ENCODE measurements around the gene TMC3.
"Not testable (repeated sequence)": the region's sequence is repeated elsewhere in the genome, so short reads cannot be mapped to it uniquely, and the experiment has no call there.

Gene TMC3

DNA sequence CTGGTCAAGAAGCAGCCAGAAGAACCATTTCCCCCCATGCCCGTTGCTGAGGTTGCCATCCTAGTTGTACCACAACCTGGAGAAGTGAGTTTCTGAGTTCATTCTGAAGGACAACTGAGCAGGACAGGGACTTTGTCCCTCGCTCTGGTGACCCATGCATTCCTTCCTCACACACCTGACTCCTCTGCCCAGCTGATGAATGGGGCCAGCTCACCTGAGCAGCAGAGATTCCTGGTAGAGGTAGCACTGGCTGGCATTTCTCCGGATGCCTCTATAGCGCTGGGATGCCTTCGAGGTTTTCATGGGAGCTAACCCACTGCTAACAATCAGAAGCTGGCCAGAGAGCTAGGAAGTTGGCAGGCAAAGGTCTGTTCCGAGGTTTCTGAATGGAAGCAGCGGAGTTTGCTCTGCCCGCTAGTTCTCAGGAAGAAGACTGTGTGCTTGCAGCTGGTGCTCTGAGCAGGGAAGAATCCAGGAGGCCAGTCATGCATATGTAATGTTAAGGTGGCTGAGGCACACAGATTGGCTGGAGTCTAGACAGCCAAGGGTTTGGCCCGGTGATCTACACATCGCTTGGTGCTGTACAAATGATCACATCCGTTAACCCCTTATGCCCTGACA is at the start of gene TMC3:
Gene TMC3 (minus strand): TSS at position 439 of the 621 bp plus-strand sequence. CDS start 136 bp downstream, at position 303.
- Histone ChIP-seq H3K4me1 (ENCODE audit: control insufficient read depth, insufficient read depth, low read length) (no peaks in the 10 kb centered on the region), H3K9ac (ENCODE audit: low read length in 2 of 2) (no peak within 1 kb of the TSS), H3K27me3 (ENCODE audit: control insufficient read depth in 1 of 2, insufficient read depth in 2 of 2, low read length in 2 of 2) (no peaks in the 10 kb centered on the region), H3K36me3 (ENCODE audit: control insufficient read depth in 2 of 2, insufficient read depth in 2 of 2, low read length in 2 of 2) (no peaks in the 10 kb centered on the region), H3K27ac (ENCODE audit: low read length) (no peak within 1 kb of the TSS), H3K9me3 (ENCODE audit: control insufficient read depth in 2 of 2, low read length in 2 of 2) (no peaks in the 10 kb centered on the region), H3K4me3 (ENCODE audit: low read length in 2 of 2) (no peak within 1 kb of the TSS)

DNA sequence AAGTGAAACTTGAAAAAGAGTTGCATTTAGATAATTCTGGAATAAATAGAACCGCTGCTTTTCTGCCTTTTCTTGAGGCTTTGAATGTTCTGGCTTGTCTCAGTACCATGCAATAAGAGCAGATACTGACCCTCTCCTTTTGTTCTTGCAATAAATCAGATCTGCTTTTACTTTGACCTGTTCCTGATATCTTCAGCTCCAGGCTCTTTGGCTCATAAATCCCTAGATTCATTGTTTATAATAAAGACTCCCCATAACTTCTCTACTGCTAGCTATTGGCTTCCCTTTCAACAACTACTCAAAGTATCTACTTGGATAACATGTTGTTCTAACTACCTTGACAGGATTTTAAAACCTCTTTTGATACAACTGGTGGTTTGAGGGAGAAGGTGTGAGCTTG is 47.4 kb upstream of the TMC3 start:
- no peaks in the 10 kb centered on the region for H3K36me3 ChIP-seq (ENCODE audit: control insufficient read depth in 2 of 2, insufficient read depth in 2 of 2, low read length in 2 of 2)
- H3K4me1 ChIP-seq (ENCODE audit: control insufficient read depth, insufficient read depth, low read length) = no peaks in the 10 kb centered on the region

DNA sequence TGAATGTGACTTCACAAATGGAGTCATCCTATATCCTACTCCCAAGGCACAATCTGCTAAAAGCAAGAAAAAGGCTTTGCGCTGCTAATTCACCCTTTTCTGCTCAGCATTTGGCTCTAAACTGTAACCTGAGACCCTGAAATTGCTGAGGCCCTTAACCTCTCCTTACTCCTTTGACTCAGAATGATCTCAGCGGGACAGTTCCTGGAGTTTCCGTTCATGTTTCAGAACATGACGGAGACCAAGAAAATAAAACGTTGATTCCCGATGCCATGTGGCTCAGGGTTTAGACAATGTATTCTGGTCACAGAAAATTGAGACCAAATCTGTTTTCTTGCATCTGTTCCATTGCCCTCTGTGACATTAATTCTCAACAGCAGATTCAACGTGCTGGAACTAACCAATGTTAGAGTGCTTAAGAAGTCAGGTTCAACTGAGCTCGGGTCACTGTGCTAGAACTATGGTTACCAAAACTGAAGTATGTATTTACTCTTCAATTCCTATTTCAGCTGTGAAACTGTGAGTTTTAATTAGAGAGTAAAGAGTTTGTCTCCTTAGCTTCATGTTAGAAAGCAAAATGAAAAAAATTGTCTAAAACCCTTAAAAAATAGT is 45.4 kb upstream of the TMC3 start:
- Histone ChIP-seq H3K36me3 (ENCODE audit: control insufficient read depth in 2 of 2, insufficient read depth in 2 of 2, low read length in 2 of 2) (no peaks in the 10 kb centered on the region), H3K4me1 (ENCODE audit: control insufficient read depth, insufficient read depth, low read length) (no peaks in the 10 kb centered on the region), H3K9me3 (ENCODE audit: control insufficient read depth in 2 of 2, low read length in 2 of 2) (no peaks in the 10 kb centered on the region), H3K27me3 (ENCODE audit: control insufficient read depth in 1 of 2, insufficient read depth in 2 of 2, low read length in 2 of 2) (no peaks in the 10 kb centered on the region), H3K4me3 (ENCODE audit: low read length in 2 of 2) (no peak overlapping the region), H3K9ac (ENCODE audit: low read length in 2 of 2) (no peak overlapping the region), H3K27ac (ENCODE audit: low read length) (no peak overlapping the region)

More for the DNA sequence above, 47.4 kb upstream of the TMC3 start:
- Histone ChIP-seq H3K27ac (ENCODE audit: low read length) (no peak overlapping the region), H3K9me3 (ENCODE audit: control insufficient read depth in 2 of 2, low read length in 2 of 2) (no peaks in the 10 kb centered on the region), H3K4me3 (ENCODE audit: low read length in 2 of 2) (no peak overlapping the region), H3K9ac (ENCODE audit: low read length in 2 of 2) (no peak overlapping the region), H3K27me3 (ENCODE audit: control insufficient read depth in 1 of 2, insufficient read depth in 2 of 2, low read length in 2 of 2) (no peaks in the 10 kb centered on the region)

DNA sequence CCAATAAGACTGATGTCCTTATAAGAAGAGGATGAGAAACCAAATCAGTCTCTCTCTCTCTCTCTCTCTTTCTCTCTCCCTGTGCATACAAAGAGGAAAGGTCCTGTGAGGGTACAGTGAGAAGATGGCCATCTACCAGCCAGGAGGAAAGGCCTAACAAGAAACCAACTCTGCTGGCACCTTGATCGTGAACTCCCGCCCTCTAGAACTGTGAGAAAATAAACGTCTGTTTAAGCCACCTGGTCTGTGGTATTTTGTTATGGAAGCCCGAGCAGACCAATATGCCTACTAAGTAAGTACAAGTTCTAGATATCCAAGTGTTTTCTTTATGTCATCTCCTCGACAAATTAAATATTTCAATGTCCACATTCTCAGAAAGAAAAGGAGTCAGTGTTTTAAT is 44.9 kb upstream of the TMC3 start:
- Histone ChIP-seq H3K4me3 (ENCODE audit: low read length in 2 of 2) (no peak overlapping the region), H3K36me3 (ENCODE audit: control insufficient read depth in 2 of 2, insufficient read depth in 2 of 2, low read length in 2 of 2) (no peaks in the 10 kb centered on the region), H3K27ac (ENCODE audit: low read length) (no peak overlapping the region), H3K4me1 (ENCODE audit: control insufficient read depth, insufficient read depth, low read length) (no peaks in the 10 kb centered on the region), H3K27me3 (ENCODE audit: control insufficient read depth in 1 of 2, insufficient read depth in 2 of 2, low read length in 2 of 2) (no peaks in the 10 kb centered on the region), H3K9me3 (ENCODE audit: control insufficient read depth in 2 of 2, low read length in 2 of 2) (no peaks in the 10 kb centered on the region), H3K9ac (ENCODE audit: low read length in 2 of 2) (no peak overlapping the region)

DNA sequence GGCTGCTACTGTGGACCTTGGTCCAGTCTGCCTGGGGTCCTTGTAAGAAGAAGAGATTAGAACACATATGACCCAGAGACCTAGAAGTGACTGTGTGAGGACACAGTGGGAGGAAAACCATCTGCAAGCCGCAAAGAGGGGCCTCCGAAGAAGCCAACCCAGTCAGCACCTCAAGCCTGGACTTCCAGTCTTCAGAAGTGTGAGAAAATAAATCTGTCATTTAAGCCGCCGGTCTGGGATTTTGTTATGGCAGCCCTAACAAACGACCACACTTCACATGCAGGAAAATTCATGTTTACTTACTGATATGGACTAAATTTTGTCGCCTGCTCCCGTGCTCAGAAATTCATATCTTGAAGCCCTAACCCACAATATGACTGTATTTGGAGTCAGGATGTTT is 44.4 kb upstream of the TMC3 start:
- Histone ChIP-seq H3K27me3 (ENCODE audit: control insufficient read depth in 1 of 2, insufficient read depth in 2 of 2, low read length in 2 of 2) (no peaks in the 10 kb centered on the region), H3K36me3 (ENCODE audit: control insufficient read depth in 2 of 2, insufficient read depth in 2 of 2, low read length in 2 of 2) (no peaks in the 10 kb centered on the region), H3K4me1 (ENCODE audit: control insufficient read depth, insufficient read depth, low read length) (no peaks in the 10 kb centered on the region), H3K27ac (ENCODE audit: low read length) (no peak overlapping the region), H3K9me3 (ENCODE audit: control insufficient read depth in 2 of 2, low read length in 2 of 2) (no peaks in the 10 kb centered on the region), H3K9ac (ENCODE audit: low read length in 2 of 2) (no peak overlapping the region), H3K4me3 (ENCODE audit: low read length in 2 of 2) (no peak overlapping the region)

DNA sequence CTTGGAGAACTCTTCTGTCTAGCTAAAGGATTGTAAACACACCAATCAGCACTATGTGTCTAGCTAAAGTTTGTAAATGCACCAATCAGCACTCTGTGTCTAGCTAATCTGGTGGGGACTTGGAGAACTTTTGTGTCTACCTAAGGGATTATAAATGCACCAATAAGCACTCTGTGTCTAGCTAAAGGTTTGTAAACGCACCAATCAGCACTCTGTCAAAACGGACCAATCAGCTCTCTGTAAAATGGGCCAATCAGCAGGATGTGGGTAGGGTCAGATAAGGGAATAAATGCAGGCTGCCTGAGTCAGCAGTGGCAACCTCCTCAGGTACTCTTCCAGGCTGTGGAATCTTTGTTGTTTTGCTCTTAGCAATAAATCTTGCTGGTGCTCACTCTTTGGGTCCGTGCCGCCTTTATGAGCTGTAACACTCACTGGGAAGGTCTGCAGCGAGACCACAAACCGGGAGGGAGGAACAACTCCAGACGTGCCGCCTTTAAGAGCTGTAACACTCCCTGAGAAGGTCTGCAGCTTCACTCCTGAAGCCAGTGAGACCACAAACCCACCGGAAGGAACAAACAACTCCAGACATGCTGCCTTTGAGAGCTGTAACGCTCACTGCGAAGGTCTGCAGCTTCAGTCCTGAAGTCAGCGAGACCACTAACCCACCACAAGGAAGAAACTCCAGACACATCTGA is 40.4 kb upstream of the TMC3 start:
- not testable (repeated sequence) for H3K4me1 ChIP-seq (ENCODE audit: control insufficient read depth, insufficient read depth, low read length); H3K27ac ChIP-seq (ENCODE audit: low read length); H3K36me3 ChIP-seq (ENCODE audit: control insufficient read depth in 2 of 2, insufficient read depth in 2 of 2, low read length in 2 of 2); H3K4me3 ChIP-seq (ENCODE audit: low read length in 2 of 2); H3K9me3 ChIP-seq (ENCODE audit: control insufficient read depth in 2 of 2, low read length in 2 of 2); H3K9ac ChIP-seq (ENCODE audit: low read length in 2 of 2); H3K27me3 ChIP-seq (ENCODE audit: control insufficient read depth in 1 of 2, insufficient read depth in 2 of 2, low read length in 2 of 2)

DNA sequence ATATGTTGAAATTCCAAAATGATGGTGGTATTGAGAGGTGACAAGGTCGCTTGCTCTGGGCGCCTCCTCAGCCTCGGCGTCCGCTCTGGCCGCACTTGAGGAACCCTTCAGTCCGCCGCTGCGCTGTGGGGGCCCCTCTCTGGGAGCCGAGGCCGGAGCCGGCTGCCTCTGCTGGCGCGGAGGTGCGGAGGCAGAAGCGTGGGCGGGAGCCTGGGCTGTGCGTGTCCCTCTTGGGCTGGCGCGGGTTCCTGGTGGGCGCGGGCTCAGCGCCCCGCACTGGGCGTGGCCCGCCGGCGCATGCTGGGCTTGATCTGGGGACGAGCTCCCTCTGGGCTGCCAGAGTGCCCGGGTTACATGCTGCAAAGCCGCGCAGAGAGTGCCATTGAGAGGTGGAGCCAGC is 39.8 kb upstream of the TMC3 start:
- H3K9ac ChIP-seq (ENCODE audit: low read length in 2 of 2) = no peak overlapping the region
- H3K36me3 ChIP-seq (ENCODE audit: control insufficient read depth in 2 of 2, insufficient read depth in 2 of 2, low read length in 2 of 2) = no peaks in the 10 kb centered on the region
- H3K27ac ChIP-seq (ENCODE audit: low read length) = no peak overlapping the region
- H3K4me3 ChIP-seq (ENCODE audit: low read length in 2 of 2) = no peak overlapping the region
- H3K4me1 ChIP-seq (ENCODE audit: control insufficient read depth, insufficient read depth, low read length) = peaks cover 7% of the 10 kb centered on the region
- no peaks in the 10 kb centered on the region for H3K27me3 ChIP-seq (ENCODE audit: control insufficient read depth in 1 of 2, insufficient read depth in 2 of 2, low read length in 2 of 2)
- no peaks in the 10 kb centered on the region for H3K9me3 ChIP-seq (ENCODE audit: control insufficient read depth in 2 of 2, low read length in 2 of 2)

DNA sequence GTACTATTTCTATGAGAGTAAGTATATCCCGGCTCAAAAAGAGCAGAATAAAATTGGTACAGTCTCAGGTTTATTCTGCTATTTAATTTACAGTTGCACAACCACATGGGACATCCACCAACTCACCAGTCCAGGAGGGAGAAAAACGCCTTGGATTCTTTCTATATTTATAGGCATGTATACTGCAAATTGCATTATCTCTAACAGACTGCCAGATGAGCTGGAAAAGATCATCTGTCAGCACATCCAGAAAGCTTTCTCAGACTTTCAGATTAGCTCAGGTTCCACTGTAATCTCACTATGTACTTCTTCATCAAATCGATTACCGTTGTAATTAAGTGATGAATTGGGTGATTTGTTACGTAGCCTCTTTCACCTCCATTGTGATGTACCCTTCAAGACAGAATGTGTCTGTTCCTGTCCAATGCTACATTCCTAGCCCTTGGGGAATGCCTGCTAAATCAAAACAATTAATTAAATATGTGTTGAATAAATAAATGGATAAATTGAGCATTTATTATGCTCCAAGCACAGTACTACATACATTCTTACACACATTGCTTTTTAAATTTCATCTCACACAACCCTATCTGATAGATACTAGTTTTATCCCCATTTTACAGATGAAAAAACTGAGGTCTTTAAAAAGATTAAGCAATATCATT is 38.1 kb upstream of the TMC3 start:
- Histone ChIP-seq H3K4me3 (ENCODE audit: low read length in 2 of 2) (no peak overlapping the region), H3K27ac (ENCODE audit: low read length) (no peak overlapping the region), H3K4me1 (ENCODE audit: control insufficient read depth, insufficient read depth, low read length) (peaks cover 7% of the 10 kb centered on the region), H3K27me3 (ENCODE audit: control insufficient read depth in 1 of 2, insufficient read depth in 2 of 2, low read length in 2 of 2) (no peaks in the 10 kb centered on the region), H3K9me3 (ENCODE audit: control insufficient read depth in 2 of 2, low read length in 2 of 2) (no peaks in the 10 kb centered on the region), H3K36me3 (ENCODE audit: control insufficient read depth in 2 of 2, insufficient read depth in 2 of 2, low read length in 2 of 2) (no peaks in the 10 kb centered on the region), H3K9ac (ENCODE audit: low read length in 2 of 2) (no peak overlapping the region)

DNA sequence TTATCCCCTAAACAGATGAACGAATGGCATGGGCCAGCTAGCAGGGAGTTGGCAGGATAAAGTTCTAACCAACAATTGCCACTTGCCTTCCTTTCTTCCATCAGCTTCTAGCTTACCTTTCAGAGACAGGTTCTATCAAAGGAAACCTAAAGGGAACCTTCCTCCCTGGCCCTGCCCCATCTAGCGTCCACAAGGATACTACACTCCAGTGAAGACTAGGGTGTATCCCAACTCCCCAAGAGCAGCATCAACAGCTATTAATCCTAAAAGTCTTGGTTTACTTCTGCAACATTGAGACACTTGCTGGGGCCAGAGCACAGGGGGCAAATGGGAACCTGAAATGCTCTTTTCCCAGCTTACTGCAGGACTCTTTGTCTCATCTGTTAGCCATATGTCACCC is 37.0 kb upstream of the TMC3 start:
- H3K9me3 ChIP-seq (ENCODE audit: control insufficient read depth in 2 of 2, low read length in 2 of 2) = no peaks in the 10 kb centered on the region
- peaks cover 7% of the 10 kb centered on the region for H3K4me1 ChIP-seq (ENCODE audit: control insufficient read depth, insufficient read depth, low read length)
- no peaks in the 10 kb centered on the region for H3K27me3 ChIP-seq (ENCODE audit: control insufficient read depth in 1 of 2, insufficient read depth in 2 of 2, low read length in 2 of 2)
- no peak overlapping the region for H3K4me3 ChIP-seq (ENCODE audit: low read length in 2 of 2)
- H3K27ac ChIP-seq (ENCODE audit: low read length) = no peak overlapping the region
- H3K9ac ChIP-seq (ENCODE audit: low read length in 2 of 2) = no peak overlapping the region
- no peaks in the 10 kb centered on the region for H3K36me3 ChIP-seq (ENCODE audit: control insufficient read depth in 2 of 2, insufficient read depth in 2 of 2, low read length in 2 of 2)

DNA sequence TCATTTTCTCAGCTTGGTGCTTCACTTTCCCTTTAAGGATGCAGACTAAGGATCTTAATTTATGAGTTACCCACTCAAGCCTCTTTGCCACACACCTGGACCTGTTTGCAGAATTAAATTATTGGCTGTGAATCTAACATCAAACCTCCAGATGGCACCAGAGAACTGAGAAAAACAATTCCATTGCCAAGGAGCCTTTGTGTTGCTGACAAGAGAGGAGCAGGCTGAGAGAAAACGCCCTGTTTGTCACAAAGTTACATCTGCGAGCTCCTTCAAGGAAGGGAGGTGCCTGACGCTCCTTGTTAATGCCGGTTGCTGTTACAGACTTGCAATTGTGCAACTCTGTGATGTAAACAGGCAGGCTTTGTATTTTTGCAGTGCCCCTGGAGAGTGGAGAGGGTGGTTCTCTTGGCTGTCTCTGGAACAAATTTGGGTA is 36.3 kb upstream of the TMC3 start:
- Histone ChIP-seq H3K9ac (ENCODE audit: low read length in 2 of 2) (no peak overlapping the region), H3K4me3 (ENCODE audit: low read length in 2 of 2) (no peak overlapping the region), H3K36me3 (ENCODE audit: control insufficient read depth in 2 of 2, insufficient read depth in 2 of 2, low read length in 2 of 2) (no peaks in the 10 kb centered on the region), H3K27ac (ENCODE audit: low read length) (no peak overlapping the region), H3K4me1 (ENCODE audit: control insufficient read depth, insufficient read depth, low read length) (peaks cover 7% of the 10 kb centered on the region), H3K9me3 (ENCODE audit: control insufficient read depth in 2 of 2, low read length in 2 of 2) (no peaks in the 10 kb centered on the region), H3K27me3 (ENCODE audit: control insufficient read depth in 1 of 2, insufficient read depth in 2 of 2, low read length in 2 of 2) (no peaks in the 10 kb centered on the region)
